RWPE2 (cell line): ENCODE measurements around the gene KLK5.

ENCODE experiments used
- ATAC-seq: fragments of 200-7000 bp; cut with Tn5 transposase; 3 replicates; pipeline ENCODE4 v1.9.1; 2021; ENCODE audit warnings: low read depth
- DNase-seq: peaks from one replicate; pipeline ENCODE4 v3.0.0-alpha.2; 2020; ENCODE audit warnings: low spot score
- H3K27ac ChIP-seq: fragments of 450-650 bp; 2 replicates; pipeline ENCODE4 v1.5.1; 2017; ENCODE audit warnings: mild to moderate bottlenecking; ENCODE audit not compliant: poor library complexity, severe bottlenecking
- H3K27me3 ChIP-seq: fragments of 250-450 bp; sonication (Bioruptor Pico); 2 replicates; pipeline ENCODE4 v1.5.1; 2021; ENCODE audit warnings: mild to moderate bottlenecking, moderate library complexity; ENCODE audit not compliant: insufficient read depth, poor library complexity, severe bottlenecking
- H3K36me3 ChIP-seq: fragments of 250-450 bp; sonication (Bioruptor Pico); 2 replicates; pipeline ENCODE4 v1.5.1; 2020; ENCODE audit warnings: low read depth, mild to moderate bottlenecking, moderate library complexity
- H3K4me1 ChIP-seq: fragments of 250-450 bp; sonication (Bioruptor Pico); 2 replicates; pipeline ENCODE4 v1.5.1; 2021; ENCODE audit warnings: mild to moderate bottlenecking, moderate library complexity; ENCODE audit not compliant: insufficient read depth, poor library complexity, severe bottlenecking
- H3K4me3 ChIP-seq: fragments of 250-450 bp; sonication (Bioruptor Pico); 2 replicates; pipeline ENCODE4 v1.5.1; 2021; ENCODE audit warnings: mild to moderate bottlenecking, moderate library complexity; ENCODE audit not compliant: severe bottlenecking
- H3K9me3 ChIP-seq: fragments of 250-450 bp; sonication (Bioruptor Pico); 2 replicates; pipeline ENCODE4 v1.5.1; 2021; ENCODE audit warnings: mild to moderate bottlenecking, moderate library complexity; ENCODE audit not compliant: severe bottlenecking
- TF ChIP-seq, protein P1 (sequence below): fragments of 450-650 bp; IDR thresholded peaks from one replicate; pipeline ENCODE4 v1.5.1; 2017; ENCODE audit warnings: mild to moderate bottlenecking, moderate library complexity; ENCODE audit not compliant: poor library complexity, severe bottlenecking

The KLK5 gene

DNA sequence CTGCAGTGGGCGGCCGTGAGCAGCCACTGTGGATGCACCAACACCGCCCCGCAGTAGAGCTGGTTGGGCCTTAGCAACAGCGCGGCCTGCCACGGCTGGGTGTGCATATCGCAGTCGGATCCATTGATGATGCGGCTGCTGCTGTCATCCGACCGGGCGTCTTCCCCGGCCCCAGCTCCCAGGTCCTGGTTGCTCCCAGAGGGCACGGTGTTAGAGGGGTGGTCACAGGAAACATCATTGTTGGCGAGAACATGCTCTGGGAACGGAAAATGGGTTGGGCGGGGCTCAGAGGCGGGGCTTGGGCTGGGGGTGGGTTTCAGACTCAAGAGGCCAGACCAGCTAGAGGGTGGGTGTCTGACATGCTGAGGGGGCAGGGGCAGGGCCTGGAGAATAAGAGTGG, 3.0 kb downstream of the KLK5 start:
- no peak overlapping the region for H3K27ac ChIP-seq
- H3K4me3 ChIP-seq = no peak overlapping the region
- no peaks in the 10 kb centered on the region for H3K4me1 ChIP-seq
- TF ChIP-seq, protein P1, sequence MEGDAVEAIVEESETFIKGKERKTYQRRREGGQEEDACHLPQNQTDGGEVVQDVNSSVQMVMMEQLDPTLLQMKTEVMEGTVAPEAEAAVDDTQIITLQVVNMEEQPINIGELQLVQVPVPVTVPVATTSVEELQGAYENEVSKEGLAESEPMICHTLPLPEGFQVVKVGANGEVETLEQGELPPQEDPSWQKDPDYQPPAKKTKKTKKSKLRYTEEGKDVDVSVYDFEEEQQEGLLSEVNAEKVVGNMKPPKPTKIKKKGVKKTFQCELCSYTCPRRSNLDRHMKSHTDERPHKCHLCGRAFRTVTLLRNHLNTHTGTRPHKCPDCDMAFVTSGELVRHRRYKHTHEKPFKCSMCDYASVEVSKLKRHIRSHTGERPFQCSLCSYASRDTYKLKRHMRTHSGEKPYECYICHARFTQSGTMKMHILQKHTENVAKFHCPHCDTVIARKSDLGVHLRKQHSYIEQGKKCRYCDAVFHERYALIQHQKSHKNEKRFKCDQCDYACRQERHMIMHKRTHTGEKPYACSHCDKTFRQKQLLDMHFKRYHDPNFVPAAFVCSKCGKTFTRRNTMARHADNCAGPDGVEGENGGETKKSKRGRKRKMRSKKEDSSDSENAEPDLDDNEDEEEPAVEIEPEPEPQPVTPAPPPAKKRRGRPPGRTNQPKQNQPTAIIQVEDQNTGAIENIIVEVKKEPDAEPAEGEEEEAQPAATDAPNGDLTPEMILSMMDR = no peak
- no peaks in the 10 kb centered on the region for H3K27me3 ChIP-seq
- no peak for DNase-seq
- H3K9me3 ChIP-seq = no peaks in the 10 kb centered on the region
- no peak for ATAC-seq
- H3K36me3 ChIP-seq = no peaks in the 10 kb centered on the region

DNA sequence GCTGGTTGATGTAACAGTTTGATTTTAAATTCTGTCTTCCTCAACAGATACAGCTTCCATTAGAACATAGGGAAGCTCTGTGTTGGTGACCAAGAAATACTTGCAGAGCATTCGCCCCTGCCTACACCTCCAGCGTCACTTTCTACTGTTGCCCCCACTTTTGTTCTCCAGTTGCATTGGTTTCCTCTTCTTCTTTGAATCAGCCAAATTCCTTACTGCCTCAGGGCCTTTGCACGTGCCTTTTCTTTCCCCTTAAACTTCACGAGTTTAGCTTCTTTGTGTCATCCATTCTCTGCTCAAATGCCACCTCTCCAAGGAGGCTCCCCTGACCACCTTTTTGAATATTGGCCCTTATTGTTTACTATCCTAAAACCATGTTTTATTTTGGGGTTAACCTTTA, 5.7 kb downstream of the KLK5 start:
- TF ChIP-seq, protein P1 = no peak
- DNase-seq = no peak
- H3K4me3 ChIP-seq = no peak overlapping the region
- no peak for ATAC-seq
- H3K27ac ChIP-seq = no peak overlapping the region
- H3K4me1 ChIP-seq = peaks cover 8% of the 10 kb centered on the region
- no peaks in the 10 kb centered on the region for H3K9me3 ChIP-seq
- H3K36me3 ChIP-seq = no peaks in the 10 kb centered on the region
- H3K27me3 ChIP-seq = no peaks in the 10 kb centered on the region

DNA sequence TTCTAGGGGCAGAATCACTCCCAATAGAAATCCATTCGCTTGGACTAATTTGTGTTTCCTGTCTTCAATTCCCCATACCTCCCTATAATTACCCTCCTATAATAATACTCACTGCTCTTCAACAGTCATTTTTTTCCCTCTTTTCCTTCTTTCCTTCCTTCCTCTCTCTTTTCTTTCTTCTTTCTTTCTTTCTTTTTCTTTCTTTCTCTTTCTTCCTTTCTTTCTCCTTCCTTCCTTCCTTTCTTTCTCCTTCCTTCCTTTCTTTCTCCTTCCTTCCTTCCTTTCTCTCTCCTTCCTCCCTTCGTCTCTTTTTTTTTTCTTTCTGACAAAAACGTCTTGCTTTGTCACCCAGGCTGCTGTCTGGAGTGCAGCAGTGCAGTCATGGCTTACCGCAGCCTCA, 8.0 kb downstream of the KLK5 start:
- no peaks in the 10 kb centered on the region for H3K27me3 ChIP-seq
- no peak overlapping the region for H3K4me3 ChIP-seq
- no peaks in the 10 kb centered on the region for H3K36me3 ChIP-seq
- DNase-seq (no peak), ATAC-seq (no peak)
- no peaks in the 10 kb centered on the region for H3K9me3 ChIP-seq
- H3K4me1 ChIP-seq = peaks cover 8% of the 10 kb centered on the region
- H3K27ac ChIP-seq = no peak overlapping the region
- TF ChIP-seq, protein P1 = no peak

DNA sequence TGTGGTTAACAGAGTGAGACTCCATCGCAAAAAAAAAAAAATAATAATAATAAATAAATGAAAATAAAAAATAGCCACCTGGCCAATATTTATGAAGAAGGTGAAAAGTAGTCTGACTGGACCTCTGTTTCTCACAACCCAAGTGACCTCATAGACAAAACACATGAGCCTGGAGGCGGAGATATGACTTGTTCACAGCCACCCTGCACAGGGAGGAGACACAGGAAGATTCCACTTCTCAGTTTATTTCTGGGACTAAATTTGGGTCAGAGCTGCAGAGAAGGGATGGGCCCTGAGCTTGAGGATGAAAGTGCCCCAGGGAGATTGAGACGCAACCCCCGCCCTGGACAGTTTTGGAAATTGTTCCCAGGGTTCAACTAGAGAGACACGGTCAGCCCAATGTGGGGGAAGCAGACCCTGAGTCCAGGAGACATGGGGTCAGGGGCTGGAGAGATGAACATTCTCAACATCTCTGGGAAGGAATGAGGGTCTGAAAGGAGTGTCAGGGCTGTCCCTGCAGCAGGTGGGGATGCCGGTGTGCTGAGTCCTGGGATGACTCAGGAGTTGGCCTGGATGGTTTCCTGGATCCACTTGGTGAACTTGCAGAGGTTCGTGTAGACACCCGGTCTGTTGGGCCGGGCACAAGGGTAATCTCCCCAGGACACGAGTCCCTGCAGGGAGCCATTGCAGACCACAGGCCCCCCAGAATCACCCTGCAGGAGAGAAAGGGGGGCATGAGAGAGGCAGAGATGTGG, 9.6 kb downstream of the KLK5 start:
- ATAC-seq = peak; percentile 55; the same call in 2 of the 3 replicates
- Histone ChIP-seq H3K27me3 (no peaks in the 10 kb centered on the region), H3K4me1 (peaks cover 8% of the 10 kb centered on the region), H3K27ac (peak overlapping the region; percentile 4), H3K4me3 (no peak overlapping the region), H3K36me3 (no peaks in the 10 kb centered on the region), H3K9me3 (no peaks in the 10 kb centered on the region)
- no peak for DNase-seq
- TF ChIP-seq, protein P1 = no peak

DNA sequence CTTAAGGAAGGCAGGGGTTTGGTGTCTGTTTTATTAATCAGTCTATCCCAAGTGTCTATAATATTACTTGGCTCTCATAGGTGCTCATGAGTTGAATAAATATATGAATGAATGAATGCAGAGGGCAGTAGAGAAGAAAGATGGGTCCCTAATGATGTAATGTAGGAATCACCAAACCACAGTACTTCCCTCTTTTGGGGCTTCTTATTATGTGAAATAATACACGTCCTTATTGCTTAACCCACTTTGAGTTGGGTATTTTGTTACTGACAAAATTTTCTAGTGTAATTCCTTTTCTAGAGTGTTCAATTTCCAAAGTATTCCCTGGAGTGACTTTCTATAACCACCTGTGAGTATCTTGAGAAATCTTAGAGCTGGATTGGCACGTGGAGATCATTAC, 13.2 kb downstream of the KLK5 start:
- DNase-seq = no peak
- no peak for ATAC-seq
- Histone ChIP-seq H3K36me3 (no peaks in the 10 kb centered on the region), H3K9me3 (no peaks in the 10 kb centered on the region), H3K4me3 (no peak overlapping the region), H3K27ac (no peak overlapping the region), H3K4me1 (peaks cover 10% of the 10 kb centered on the region), H3K27me3 (no peaks in the 10 kb centered on the region)
- TF ChIP-seq, protein P1 = no peak
